ENCODE data around the gene RAB11A. TPM values are rescaled to one million over a fixed set of nuclear protein-coding genes. Genes with fewer than 3 reads are reported as not detected.

The RAB11A gene
- total RNA-seq, 1 donor from 2014 or later = 151 TPM

GRCh38 chr15:65925338-65925737, 56.0 kb downstream of the RAB11A start:
- H3K27ac ChIP-seq = no peak overlapping the region
- TF ChIP-seq POLR2A (IDR thresholded peaks at IDR 0.05) (no peak), POLR2AphosphoS5 (IDR thresholded peaks at IDR 0.05; ENCODE audit: insufficient read depth in 1 of 2, low read depth in 1 of 2) (no peak)
- TF ChIP-seq, protein P1, sequence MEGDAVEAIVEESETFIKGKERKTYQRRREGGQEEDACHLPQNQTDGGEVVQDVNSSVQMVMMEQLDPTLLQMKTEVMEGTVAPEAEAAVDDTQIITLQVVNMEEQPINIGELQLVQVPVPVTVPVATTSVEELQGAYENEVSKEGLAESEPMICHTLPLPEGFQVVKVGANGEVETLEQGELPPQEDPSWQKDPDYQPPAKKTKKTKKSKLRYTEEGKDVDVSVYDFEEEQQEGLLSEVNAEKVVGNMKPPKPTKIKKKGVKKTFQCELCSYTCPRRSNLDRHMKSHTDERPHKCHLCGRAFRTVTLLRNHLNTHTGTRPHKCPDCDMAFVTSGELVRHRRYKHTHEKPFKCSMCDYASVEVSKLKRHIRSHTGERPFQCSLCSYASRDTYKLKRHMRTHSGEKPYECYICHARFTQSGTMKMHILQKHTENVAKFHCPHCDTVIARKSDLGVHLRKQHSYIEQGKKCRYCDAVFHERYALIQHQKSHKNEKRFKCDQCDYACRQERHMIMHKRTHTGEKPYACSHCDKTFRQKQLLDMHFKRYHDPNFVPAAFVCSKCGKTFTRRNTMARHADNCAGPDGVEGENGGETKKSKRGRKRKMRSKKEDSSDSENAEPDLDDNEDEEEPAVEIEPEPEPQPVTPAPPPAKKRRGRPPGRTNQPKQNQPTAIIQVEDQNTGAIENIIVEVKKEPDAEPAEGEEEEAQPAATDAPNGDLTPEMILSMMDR (IDR thresholded peaks at IDR 0.05) = no peak
- no peaks in the 10 kb centered on the region for H3K36me3 ChIP-seq
- DNase-seq (ENCODE audit: extremely low spot score in 2 of 2) = no peak
- no peak overlapping the region for H3K4me3 ChIP-seq
- H3K9me3 ChIP-seq = no peaks in the 10 kb centered on the region
- intact Hi-C loops (cut with DNase I) = no loop called here
- no peaks in the 10 kb centered on the region for H3K27me3 ChIP-seq
- H3K4me1 ChIP-seq = no peaks in the 10 kb centered on the region

DNA sequence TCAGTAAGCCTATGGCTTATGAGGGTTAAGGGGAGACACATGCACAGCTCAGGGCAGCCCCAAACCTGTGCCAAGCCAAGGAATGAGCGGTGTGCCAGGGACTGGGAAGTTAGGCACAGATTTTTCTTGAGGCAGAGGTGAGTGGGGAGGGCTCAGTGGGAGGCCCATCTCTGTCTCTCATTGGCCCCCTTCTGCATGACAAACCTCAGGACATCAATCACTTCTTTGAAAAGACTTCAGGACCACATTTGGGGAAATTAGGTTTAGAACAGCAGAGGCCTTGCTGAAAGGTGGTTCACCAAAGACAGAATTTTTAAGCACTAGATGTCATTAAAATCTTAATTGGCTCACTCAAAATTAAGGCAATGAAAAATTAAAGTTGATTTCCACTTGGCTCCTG, 57.2 kb downstream of the RAB11A start:
- H3K36me3 ChIP-seq = no peaks in the 10 kb centered on the region
- H3K4me3 ChIP-seq = no peak overlapping the region
- TF ChIP-seq POLR2A (IDR thresholded peaks at IDR 0.05) (no peak), POLR2AphosphoS5 (IDR thresholded peaks at IDR 0.05; ENCODE audit: insufficient read depth in 1 of 2, low read depth in 1 of 2) (no peak)
- TF ChIP-seq, protein P1 (IDR thresholded peaks at IDR 0.05) = no peak
- no peaks in the 10 kb centered on the region for H3K27me3 ChIP-seq
- no peaks in the 10 kb centered on the region for H3K9me3 ChIP-seq
- no peaks in the 10 kb centered on the region for H3K4me1 ChIP-seq
- no peak overlapping the region for H3K27ac ChIP-seq
- intact Hi-C loops (cut with DNase I) = no loop called here
- DNase-seq (ENCODE audit: extremely low spot score in 2 of 2) = no peak

DNA sequence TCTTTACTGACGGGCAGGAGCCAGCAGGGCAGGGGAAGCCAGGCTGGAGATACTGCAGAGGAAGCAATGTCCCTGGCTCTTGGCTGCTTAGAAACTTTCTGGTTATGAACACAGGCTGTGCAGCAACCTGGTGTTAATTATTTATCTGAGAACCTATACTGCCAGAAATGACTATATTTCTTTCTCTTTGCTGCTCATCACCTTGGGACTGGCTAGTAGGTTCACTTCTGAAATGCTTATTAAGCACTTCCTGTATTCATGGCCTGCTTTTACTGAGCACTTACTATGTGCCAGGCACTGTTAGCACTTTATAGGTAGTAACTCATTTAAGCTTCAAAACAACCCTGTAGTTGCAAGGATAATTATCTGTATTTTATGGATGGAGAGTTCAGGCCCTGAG, 57.6 kb downstream of the RAB11A start:
- Histone ChIP-seq H3K27ac (no peak overlapping the region), H3K4me1 (no peaks in the 10 kb centered on the region), H3K4me3 (no peak overlapping the region), H3K36me3 (no peaks in the 10 kb centered on the region), H3K27me3 (no peaks in the 10 kb centered on the region), H3K9me3 (no peaks in the 10 kb centered on the region)
- intact Hi-C loops (cut with DNase I) = no loop called here
- no peak for DNase-seq (ENCODE audit: extremely low spot score in 2 of 2)
- TF ChIP-seq, protein P1 (IDR thresholded peaks at IDR 0.05) = no peak
- TF ChIP-seq POLR2AphosphoS5 (IDR thresholded peaks at IDR 0.05; ENCODE audit: insufficient read depth in 1 of 2, low read depth in 1 of 2) (no peak), POLR2A (IDR thresholded peaks at IDR 0.05) (no peak)

- DNase-seq (ENCODE audit: extremely low spot score in 2 of 2) = no peak
- no peak overlapping the region for H3K27ac ChIP-seq
- H3K36me3 ChIP-seq = no peaks in the 10 kb centered on the region
- H3K27me3 ChIP-seq = no peaks in the 10 kb centered on the region
- intact Hi-C loops (cut with DNase I) = no loop called here
- no peak overlapping the region for H3K4me3 ChIP-seq
- H3K9me3 ChIP-seq = no peaks in the 10 kb centered on the region
- H3K4me1 ChIP-seq = no peaks in the 10 kb centered on the region
- TF ChIP-seq POLR2A (IDR thresholded peaks at IDR 0.05) (no peak), POLR2AphosphoS5 (IDR thresholded peaks at IDR 0.05; ENCODE audit: insufficient read depth in 1 of 2, low read depth in 1 of 2) (no peak)
- TF ChIP-seq, protein P1 (IDR thresholded peaks at IDR 0.05) = no peak
Observed at GRCh38 chr15:65927545-65927944, 58.3 kb downstream of the RAB11A start.

DNA sequence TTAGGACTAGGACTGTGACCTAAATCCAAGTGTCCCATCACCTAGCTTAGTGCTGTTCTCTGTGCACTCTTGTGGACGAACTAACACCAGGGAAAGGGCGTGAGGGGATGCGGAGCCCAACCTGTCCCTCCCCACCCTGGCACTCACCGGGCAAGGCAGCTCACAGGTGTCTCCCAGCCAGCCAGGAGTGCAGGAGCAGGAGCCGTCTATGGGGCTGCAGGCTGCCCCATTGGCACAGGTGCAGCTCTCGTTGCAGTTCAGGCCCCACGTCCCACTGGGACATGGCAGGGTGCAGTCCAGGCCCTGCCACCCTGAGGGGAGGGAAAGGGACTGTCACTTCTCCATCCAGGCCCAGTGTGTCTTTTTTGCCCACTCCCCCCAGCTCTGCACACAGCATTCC, 60.3 kb downstream of the RAB11A start:
- no peaks in the 10 kb centered on the region for H3K27me3 ChIP-seq
- TF ChIP-seq POLR2AphosphoS5 (IDR thresholded peaks at IDR 0.05; ENCODE audit: insufficient read depth in 1 of 2, low read depth in 1 of 2) (no peak), POLR2A (IDR thresholded peaks at IDR 0.05) (no peak)
- TF ChIP-seq, protein P1 (IDR thresholded peaks at IDR 0.05) = no peak
- intact Hi-C loops (cut with DNase I) = no loop called here
- no peak overlapping the region for H3K4me3 ChIP-seq
- no peak overlapping the region for H3K27ac ChIP-seq
- H3K36me3 ChIP-seq = no peaks in the 10 kb centered on the region
- H3K4me1 ChIP-seq = no peaks in the 10 kb centered on the region
- DNase-seq (ENCODE audit: extremely low spot score in 2 of 2) = no peak
- H3K9me3 ChIP-seq = no peaks in the 10 kb centered on the region
